HG03342 (cell line): Measurements from ENCODE around the gene ATXN10.
"Not testable (repeated sequence)": the region's sequence is repeated elsewhere in the genome, so short reads cannot be mapped to it uniquely, and the experiment has no call there.

ENCODE experiments used
- ATAC-seq: cut with Tn5 transposase; IDR thresholded peaks from one replicate; pipeline ENCODE4 v1.9.1; 2021; ENCODE audit warnings: mild to moderate bottlenecking, moderate library complexity; ENCODE audit not compliant: unreplicated experiment

Gene ATXN10

GRCh38 chr22:45781966-45782365 is 110.3 kb downstream of the ATXN10 start:
- no peak for ATAC-seq

GRCh38 chr22:45783021-45783420 is 111.4 kb downstream of the ATXN10 start:
- ATAC-seq, result no peak

GRCh38 chr22:45783690-45784089 is 112.1 kb downstream of the ATXN10 start:
- ATAC-seq, result no peak

- ATAC-seq, result no peak
These were observed 113.0 kb downstream of the ATXN10 start for GRCh38 chr22:45784357-45785277.

- ATAC-seq, result no peak
These were observed 113.8 kb downstream of the ATXN10 start for GRCh38 chr22:45785458-45785857.

GRCh38 chr22:45786726-45787125 is 115.1 kb downstream of the ATXN10 start:
- no peak for ATAC-seq

GRCh38 chr22:45787759-45788158 is 116.1 kb downstream of the ATXN10 start:
- no peak for ATAC-seq

- no peak for ATAC-seq
These were observed 116.9 kb downstream of the ATXN10 start for GRCh38 chr22:45788522-45788921.

- ATAC-seq, result no peak
These were observed 118.8 kb downstream of the ATXN10 start for GRCh38 chr22:45790401-45790800.

GRCh38 chr22:45793161-45793560 is 121.5 kb downstream of the ATXN10 start:
- ATAC-seq, result no peak

GRCh38 chr22:45793892-45794291 is 122.3 kb downstream of the ATXN10 start:
- ATAC-seq, result no peak

GRCh38 chr22:45796009-45796408 is 124.4 kb downstream of the ATXN10 start:
- ATAC-seq, result not testable (repeated sequence)

- no peak for ATAC-seq
These were observed 127.7 kb downstream of the ATXN10 start for GRCh38 chr22:45799291-45799690.

- ATAC-seq, result no peak
These were observed 130.4 kb downstream of the ATXN10 start for GRCh38 chr22:45802054-45802453.

- ATAC-seq, result no peak
These were observed 132.8 kb downstream of the ATXN10 start for GRCh38 chr22:45804319-45804985.

GRCh38 chr22:45804986-45805325 is 133.3 kb downstream of the ATXN10 start:
- ATAC-seq, result no peak

GRCh38 chr22:45805413-45805812 is 133.8 kb downstream of the ATXN10 start:
- ATAC-seq, result no peak

GRCh38 chr22:45807156-45807915 is 135.7 kb downstream of the ATXN10 start:
- ATAC-seq, result no peak

- ATAC-seq, result no peak
These were observed 141.3 kb downstream of the ATXN10 start for GRCh38 chr22:45812910-45813309.

GRCh38 chr22:45814198-45814597 is 142.6 kb downstream of the ATXN10 start:
- ATAC-seq, result no peak

- no peak for ATAC-seq
These were observed 145.1 kb downstream of the ATXN10 start for GRCh38 chr22:45816776-45817175.
